H1 (cell line): ENCODE measurements around the gene SCARB2. TPM values are rescaled to one million over a fixed set of nuclear protein-coding genes. Genes with fewer than 3 reads are reported as not detected.

Experiments
- polyA plus RNA-seq, 7 experiments: library from polyadenylated mRNA; depleted of rRNA in 3 of 7; stranded (reverse) in 5 of 7; unstranded in 2 of 7; fragments of >200 nt in 5 of 7; fragments of 200-250 nt in 2 of 7; gene quantifications; 1 replicate in 5 of 7; 2 replicates in 1 of 7; 4 replicates in 1 of 7; pipeline versions ENCODE4 v1.2.1 to v1.2.3, GENCODE V29; 2011 to 2013; ENCODE audit warnings: missing spikeins in 2 of 7, mixed read lengths in 2 of 7
- total RNA-seq: library from RNA; stranded (reverse); fragmentation: NEBNext Ultra II Directional; extraction: Animal tissue kit (Norgen Biotek cat#: 25700); gene quantifications from 2 replicates; pipeline ENCODE4 v1.2.1, GENCODE V29; 2021
- TF ChIP-seq, protein P1 (sequence below): IDR thresholded peaks from 2 replicates; pipeline ENCODE4 v1.6.1; 2012; ENCODE audit warnings: low read length, inconsistent platforms

SCARB2 gene
- total and polyA plus RNA-seq, 2 of the 8 experiments (the other 6 are each of a cell fraction or from before 2014, with no cell fraction given), result 18.5 to 35.7 TPM

DNA sequence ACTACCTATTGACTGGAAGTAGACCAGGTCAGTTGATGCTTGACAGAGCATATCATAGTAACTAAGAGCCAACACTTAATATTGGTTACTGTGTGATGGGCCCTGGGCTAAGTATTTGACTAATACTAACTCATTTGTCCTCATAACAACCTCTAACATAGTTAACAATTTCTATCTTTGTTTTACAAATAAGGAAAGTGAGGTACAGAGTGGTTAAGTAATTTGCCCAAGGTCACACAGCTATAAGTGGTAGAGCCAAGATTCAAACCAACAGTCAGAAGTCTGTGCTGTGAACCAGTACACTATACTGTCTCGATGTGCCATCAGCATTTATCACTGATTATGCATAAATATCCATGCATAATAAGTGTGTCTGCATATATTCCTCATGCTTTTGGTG lies 38.3 kb downstream of the SCARB2 start (continued):
- TF ChIP-seq, protein P1, sequence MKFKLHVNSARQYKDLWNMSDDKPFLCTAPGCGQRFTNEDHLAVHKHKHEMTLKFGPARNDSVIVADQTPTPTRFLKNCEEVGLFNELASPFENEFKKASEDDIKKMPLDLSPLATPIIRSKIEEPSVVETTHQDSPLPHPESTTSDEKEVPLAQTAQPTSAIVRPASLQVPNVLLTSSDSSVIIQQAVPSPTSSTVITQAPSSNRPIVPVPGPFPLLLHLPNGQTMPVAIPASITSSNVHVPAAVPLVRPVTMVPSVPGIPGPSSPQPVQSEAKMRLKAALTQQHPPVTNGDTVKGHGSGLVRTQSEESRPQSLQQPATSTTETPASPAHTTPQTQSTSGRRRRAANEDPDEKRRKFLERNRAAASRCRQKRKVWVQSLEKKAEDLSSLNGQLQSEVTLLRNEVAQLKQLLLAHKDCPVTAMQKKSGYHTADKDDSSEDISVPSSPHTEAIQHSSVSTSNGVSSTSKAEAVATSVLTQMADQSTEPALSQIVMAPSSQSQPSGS, result no peak
- TF ChIP-seq, all 59 proteins: peak for 0
